Activated T-cell treated with anti-CD3 and anti-CD28 coated beads, Interleukin-2, amount 50 U/mL, for 72 hours (primary cell): ENCODE data around the gene KLHDC7B. TPM values are rescaled to one million over a fixed set of nuclear protein-coding genes. Genes with fewer than 3 reads are reported as not detected.
A peak's percentile ranks its signal among the peaks of the same experiment; 100 is the strongest.
"Not testable (repeated sequence)": the region's sequence is repeated elsewhere in the genome, so short reads cannot be mapped to it uniquely, and the experiment has no call there.

Source experiments
- ATAC-seq, 2 donors: fragments of 150-1000 bp; cut with Tn5 transposase; replicated peaks in 1 of 2; 2 replicates each; pipeline ENCODE4 v1.10.0; 2021; ENCODE audit warnings: moderate library complexity in 2 of 2, mild to moderate bottlenecking in 1 of 2
- DNase-seq, 2 donors: peaks; one replicate each; pipeline ENCODE4 v3.0.0; 2021 to 2022; ENCODE audit warnings: mixed read lengths in 1 of 2
- H3K27ac Mint-ChIP-seq: one replicate; pipeline ENCODE4 v1.8.0; 2022; ENCODE audit warnings: mild to moderate bottlenecking, moderate library complexity, mixed read lengths
- H3K27me3 Mint-ChIP-seq: one replicate; pipeline ENCODE4 v1.8.0; 2022; ENCODE audit warnings: low read depth, mixed read lengths
- H3K36me3 Mint-ChIP-seq, 2 donors: one replicate each; pipeline ENCODE4 v1.8.0; 2022; ENCODE audit warnings: mixed read lengths in 2 of 2, mild to moderate bottlenecking in 1 of 2; ENCODE audit not compliant: insufficient read depth in 2 of 2
- H3K4me1 Mint-ChIP-seq: one replicate; pipeline ENCODE4 v1.8.0; 2022; ENCODE audit warnings: low read depth, mixed read lengths
- H3K4me3 Mint-ChIP-seq, 2 donors: one replicate each; pipeline ENCODE4 v1.8.0; 2022; ENCODE audit warnings: mild to moderate bottlenecking in 2 of 2, mixed read lengths in 2 of 2, moderate library complexity in 2 of 2
- H3K9me3 Mint-ChIP-seq, 2 donors: one replicate each; pipeline ENCODE4 v1.8.0; 2022; ENCODE audit warnings: mixed read lengths in 2 of 2
- total RNA-seq, 2 donors: library from RNA; stranded (reverse); gene quantifications; one replicate each; pipeline ENCODE4 v1.2.3, GENCODE V29; 2022

KLHDC7B gene
- total RNA-seq, 2 donors from 2014 or later: 45.5 to 49.1 TPM

GRCh38 chr22:50537765-50538164, 7.9 kb upstream of the KLHDC7B start:
- DNase-seq: no peak
- ATAC-seq: no peak
- H3K27ac Mint-ChIP-seq: peak overlapping the region; percentile 96
- peaks cover 9 to 15% of the 10 kb centered on the region in 2 donors for H3K36me3 Mint-ChIP-seq
- H3K4me1 Mint-ChIP-seq: peaks cover 88% of the 10 kb centered on the region
- H3K4me3 Mint-ChIP-seq: peak overlapping the region; percentile 72 to 90
- H3K27me3 Mint-ChIP-seq: no peaks in the 10 kb centered on the region
- H3K9me3 Mint-ChIP-seq: peaks cover 2 to 4% of the 10 kb centered on the region in 2 donors

- Mint-ChIP-seq H3K4me1 (peaks cover 77% of the 10 kb centered on the region), H3K27me3 (no peaks in the 10 kb centered on the region), H3K9me3 (peaks cover 2 to 4% of the 10 kb centered on the region in 2 donors), H3K4me3 (peak overlapping the region; percentile 55 to 75), H3K27ac (peak overlapping the region; percentile 87), H3K36me3 (peaks cover 9% of the 10 kb centered on the region in 2 donors)
- DNase-seq: no peak
- no peak for ATAC-seq
Observed at GRCh38 chr22:50540381-50540780, 5.3 kb upstream of the KLHDC7B start.

- peak overlapping the region; percentile 55 to 75 for H3K4me3 Mint-ChIP-seq
Observed at GRCh38 chr22:50541667-50542026, 4.1 kb upstream of the KLHDC7B start.

GRCh38 chr22:50542416-50542927, 3.2 kb upstream of the KLHDC7B start:
- Mint-ChIP-seq H3K4me1 (peaks cover 71% of the 10 kb centered on the region), H3K27ac (peak overlapping the region; percentile 87), H3K9me3 (peaks cover 2 to 4% of the 10 kb centered on the region in 2 donors), H3K27me3 (no peaks in the 10 kb centered on the region), H3K4me3 (peak overlapping the region; percentile 55 to 75), H3K36me3 (peaks cover 9% of the 10 kb centered on the region in 2 donors)
- ATAC-seq (peak; percentile 45 to 50), DNase-seq (peak; percentile 73 to 76)

More at GRCh38 chr22:50541667-50542026, 4.1 kb upstream of the KLHDC7B start:
- H3K27ac Mint-ChIP-seq: peak overlapping the region; percentile 87
- H3K27me3 Mint-ChIP-seq, H3K9me3 Mint-ChIP-seq, H3K36me3 Mint-ChIP-seq: not testable (repeated sequence)
- peaks cover 79% of the 10 kb centered on the region for H3K4me1 Mint-ChIP-seq
- DNase-seq: peak; percentile 67 to 79
- ATAC-seq: peak; percentile 42 to 45

- H3K36me3 Mint-ChIP-seq: peaks cover 6% of the 10 kb centered on the region in 2 donors
- DNase-seq (peak; percentile 91 to 93), ATAC-seq (peak; percentile 38 to 39)
- peak overlapping the region; percentile 71 to 74 for H3K4me3 Mint-ChIP-seq
- peaks cover 55% of the 10 kb centered on the region for H3K4me1 Mint-ChIP-seq
- H3K27ac Mint-ChIP-seq: peak overlapping the region; percentile 47
- no peaks in the 10 kb centered on the region for H3K27me3 Mint-ChIP-seq
- peaks cover 2 to 4% of the 10 kb centered on the region in 2 donors for H3K9me3 Mint-ChIP-seq
Observed at GRCh38 chr22:50544078-50544745, 1.5 kb upstream of the KLHDC7B start.

- H3K4me1 Mint-ChIP-seq: peaks cover 51% of the 10 kb centered on the region
Observed at GRCh38 chr22:50544746-50545253, 899 bp upstream of the KLHDC7B start.

GRCh38 chr22:50546326-50547262, 895 bp downstream of the KLHDC7B start:
- H3K36me3 Mint-ChIP-seq: peaks cover 6 to 12% of the 10 kb centered on the region in 2 donors
- peaks cover 2 to 4% of the 10 kb centered on the region in 2 donors for H3K9me3 Mint-ChIP-seq
- no peaks in the 10 kb centered on the region for H3K27me3 Mint-ChIP-seq
- peak overlapping the region; percentile 71 to 74 for H3K4me3 Mint-ChIP-seq
- no peak for ATAC-seq
- no peak for DNase-seq
- no peak overlapping the region for H3K27ac Mint-ChIP-seq
- peaks cover 48% of the 10 kb centered on the region for H3K4me1 Mint-ChIP-seq

More at GRCh38 chr22:50544746-50545253, 899 bp upstream of the KLHDC7B start:
- ATAC-seq (peak; percentile 12 to 27), DNase-seq (peak; percentile 63 to 65)
- Mint-ChIP-seq H3K4me3 (peak overlapping the region; percentile 71 to 74), H3K36me3 (peaks cover 6 to 7% of the 10 kb centered on the region in 2 donors), H3K27me3 (no peaks in the 10 kb centered on the region), H3K27ac (peak overlapping the region; percentile 47), H3K9me3 (peaks cover 2 to 4% of the 10 kb centered on the region in 2 donors)

- Mint-ChIP-seq H3K9me3 (peaks cover 2% of the 10 kb centered on the region in 2 donors), H3K4me1 (peaks cover 40% of the 10 kb centered on the region), H3K4me3 (peak overlapping the region; percentile 79 to 86), H3K27me3 (no peaks in the 10 kb centered on the region), H3K36me3 (peaks cover 3 to 10% of the 10 kb centered on the region in 2 donors), H3K27ac (peak overlapping the region; percentile 64)
- ATAC-seq (peak in 1 of 2 donors; percentile 1), DNase-seq (no peak)
Observed at GRCh38 chr22:50547263-50547985, 1.7 kb downstream of the KLHDC7B start.

- peaks cover 0 to 7% of the 10 kb centered on the region in 2 donors for H3K36me3 Mint-ChIP-seq
- H3K4me3 Mint-ChIP-seq: peak overlapping the region; percentile 77 to 86
- peak overlapping the region; percentile 51 for H3K27ac Mint-ChIP-seq
- DNase-seq: peak; percentile 70 to 76
- no peaks in the 10 kb centered on the region for H3K27me3 Mint-ChIP-seq
- H3K4me1 Mint-ChIP-seq: peaks cover 36% of the 10 kb centered on the region
- ATAC-seq: peak; percentile 32 to 42
- no peaks in the 10 kb centered on the region for H3K9me3 Mint-ChIP-seq
Observed at GRCh38 chr22:50548040-50548920, 2.6 kb downstream of the KLHDC7B start.

- ATAC-seq (peak; percentile 2 to 5), DNase-seq (peak in 1 of 2 donors; percentile 49)
- no peaks in the 10 kb centered on the region for H3K27me3 Mint-ChIP-seq
- H3K4me1 Mint-ChIP-seq: peaks cover 36% of the 10 kb centered on the region
- H3K27ac Mint-ChIP-seq: peak overlapping the region; percentile 87
- H3K4me3 Mint-ChIP-seq: peak overlapping the region; percentile 85 to 91
- H3K9me3 Mint-ChIP-seq: no peaks in the 10 kb centered on the region
- H3K36me3 Mint-ChIP-seq: peaks cover 0 to 7% of the 10 kb centered on the region in 2 donors
Observed at GRCh38 chr22:50548921-50549790, 3.5 kb downstream of the KLHDC7B start.

- Mint-ChIP-seq H3K9me3 (no peaks in the 10 kb centered on the region), H3K36me3 (peaks cover 0 to 7% of the 10 kb centered on the region in 2 donors), H3K4me3 (peak overlapping the region; percentile 73 to 75), H3K4me1 (peaks cover 26% of the 10 kb centered on the region), H3K27me3 (no peaks in the 10 kb centered on the region), H3K27ac (peak overlapping the region; percentile 56)
- ATAC-seq: no peak
- DNase-seq: no peak
Observed at GRCh38 chr22:50550395-50550794, 4.7 kb downstream of the KLHDC7B start.
